Stimulated activated CD4-positive, alpha-beta T cell treated with anti-CD3 and anti-CD28 coated beads, Interleukin-15, amount 100 ng/mL, for 48 hours (primary cell): ENCODE measurements around the gene STXBP4.

Experiments used
- DNase-seq, 2 donors: peaks; one replicate each; pipeline ENCODE4 v3.0.0-alpha.2; 2020; ENCODE audit warnings: low read depth in 2 of 2

Gene STXBP4

GRCh38 chr17:54968262-54968987 lies at the start of gene STXBP4, which contains the start of gene COX11:
TSS of gene STXBP4 (plus strand) at chr17:54968765. CDS start at chr17:54986220, 17,455 bp downstream.
TSS of gene COX11 (minus strand) at chr17:54968654. CDS start at chr17:54968646, 8 bp downstream.
- DNase-seq: peak; percentile 90 to 91

GRCh38 chr17:54919425-54919824 lies 49.1 kb upstream of the STXBP4 start:
- no peak for DNase-seq

GRCh38 chr17:54920819-54921218 lies 47.7 kb upstream of the STXBP4 start:
- no peak for DNase-seq

- DNase-seq: no peak
These were observed 44.2 kb upstream of the STXBP4 start for GRCh38 chr17:54924405-54924804.

- no peak for DNase-seq
These were observed 41.0 kb upstream of the STXBP4 start for GRCh38 chr17:54927525-54927924.

GRCh38 chr17:54932711-54933110 lies 35.9 kb upstream of the STXBP4 start:
- DNase-seq: no peak

GRCh38 chr17:54933921-54934320 lies 34.6 kb upstream of the STXBP4 start:
- no peak for DNase-seq

GRCh38 chr17:54935471-54935870 lies 33.1 kb upstream of the STXBP4 start:
- DNase-seq: no peak

- no peak for DNase-seq
These were observed 31.5 kb upstream of the STXBP4 start for GRCh38 chr17:54937018-54937417.

- no peak for DNase-seq
These were observed 31.1 kb upstream of the STXBP4 start for GRCh38 chr17:54937426-54937825.

GRCh38 chr17:54941285-54941684 lies 27.3 kb upstream of the STXBP4 start:
- no peak for DNase-seq

- DNase-seq: no peak
These were observed 23.8 kb upstream of the STXBP4 start for GRCh38 chr17:54944796-54945195.

- no peak for DNase-seq
These were observed 23.3 kb upstream of the STXBP4 start for GRCh38 chr17:54945231-54945630.

GRCh38 chr17:54945671-54946070 lies 22.9 kb upstream of the STXBP4 start:
- DNase-seq: no peak

GRCh38 chr17:54947396-54947795 lies 21.2 kb upstream of the STXBP4 start:
- DNase-seq: no peak

- DNase-seq: no peak
These were observed 20.2 kb upstream of the STXBP4 start for GRCh38 chr17:54948380-54948779.

GRCh38 chr17:54950116-54950515 lies 18.4 kb upstream of the STXBP4 start:
- no peak for DNase-seq

GRCh38 chr17:54951286-54951685 lies 17.3 kb upstream of the STXBP4 start:
- no peak for DNase-seq

GRCh38 chr17:54956791-54957190 lies 11.8 kb upstream of the STXBP4 start:
- no peak for DNase-seq

GRCh38 chr17:54967621-54968261 lies 824 bp upstream of the STXBP4 start:
- DNase-seq: peak in 1 of 2 donors; percentile 40

- no peak for DNase-seq
These were observed 395 bp downstream of the STXBP4 start for GRCh38 chr17:54968988-54969332.

- no peak for DNase-seq
These were observed 1.4 kb downstream of the STXBP4 start for GRCh38 chr17:54969658-54970572.
